ENCODE data around the gene HSD17B12. TPM values are rescaled to one million over a fixed set of nuclear protein-coding genes. Genes with fewer than 3 reads are reported as not detected.
"Not testable (repeated sequence)": the region's sequence is repeated elsewhere in the genome, so short reads cannot be mapped to it uniquely, and the experiment has no call there.

The HSD17B12 gene
- total RNA-seq, 4 donors from 2014 or later = 46.3 to 93.4 (median 60.1) TPM

DNA sequence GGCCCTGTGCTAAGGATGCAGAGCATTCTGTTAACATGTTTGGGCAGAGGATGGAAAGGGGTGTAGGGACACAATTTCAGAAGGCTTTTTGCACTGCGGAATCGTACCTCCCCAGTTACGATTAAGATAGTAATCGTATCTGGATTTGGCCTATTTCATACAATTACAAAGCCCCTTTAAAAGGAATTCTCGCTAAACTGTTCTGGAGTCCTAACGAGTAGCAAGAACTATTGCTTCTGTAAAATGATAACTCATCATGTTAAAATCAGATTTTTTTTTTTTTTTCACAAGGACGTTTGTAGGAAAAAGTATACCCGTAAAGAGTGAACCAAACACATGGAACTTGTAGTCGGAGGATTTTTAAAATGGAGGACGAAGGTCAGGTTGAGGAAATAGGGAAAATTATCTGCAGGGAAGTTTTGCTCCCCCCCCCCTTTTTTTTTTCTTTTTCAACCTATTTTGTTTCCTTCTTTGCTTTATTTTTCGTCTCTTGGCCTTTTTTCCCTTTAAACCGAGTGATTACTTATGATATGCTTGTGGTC is 934 bp downstream of the HSD17B12 start:
- Histone ChIP-seq H3K9me3 (no peaks in the 10 kb centered on the region), H3K27me3 (no peaks in the 10 kb centered on the region), H3K27ac (peak overlapping the region; percentile 87), H3K36me3 (no peaks in the 10 kb centered on the region), H3K4me3 (peak overlapping the region; percentile 69), H3K4me1 (peaks cover 28% of the 10 kb centered on the region)
- DNase-seq (ENCODE audit: low spot score in 2 of 2) = no peak
- TF ChIP-seq POLR2A (IDR thresholded peaks at IDR 0.05) (no peak), EP300 (IDR thresholded peaks at IDR 0.05) (no peak), POLR2AphosphoS5 (IDR thresholded peaks at IDR 0.05) (no peak)
- TF ChIP-seq, protein P1, sequence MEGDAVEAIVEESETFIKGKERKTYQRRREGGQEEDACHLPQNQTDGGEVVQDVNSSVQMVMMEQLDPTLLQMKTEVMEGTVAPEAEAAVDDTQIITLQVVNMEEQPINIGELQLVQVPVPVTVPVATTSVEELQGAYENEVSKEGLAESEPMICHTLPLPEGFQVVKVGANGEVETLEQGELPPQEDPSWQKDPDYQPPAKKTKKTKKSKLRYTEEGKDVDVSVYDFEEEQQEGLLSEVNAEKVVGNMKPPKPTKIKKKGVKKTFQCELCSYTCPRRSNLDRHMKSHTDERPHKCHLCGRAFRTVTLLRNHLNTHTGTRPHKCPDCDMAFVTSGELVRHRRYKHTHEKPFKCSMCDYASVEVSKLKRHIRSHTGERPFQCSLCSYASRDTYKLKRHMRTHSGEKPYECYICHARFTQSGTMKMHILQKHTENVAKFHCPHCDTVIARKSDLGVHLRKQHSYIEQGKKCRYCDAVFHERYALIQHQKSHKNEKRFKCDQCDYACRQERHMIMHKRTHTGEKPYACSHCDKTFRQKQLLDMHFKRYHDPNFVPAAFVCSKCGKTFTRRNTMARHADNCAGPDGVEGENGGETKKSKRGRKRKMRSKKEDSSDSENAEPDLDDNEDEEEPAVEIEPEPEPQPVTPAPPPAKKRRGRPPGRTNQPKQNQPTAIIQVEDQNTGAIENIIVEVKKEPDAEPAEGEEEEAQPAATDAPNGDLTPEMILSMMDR (IDR thresholded peaks at IDR 0.05) = no peak
- WGBS = 11% methylated on average over 12 of the region's 12 CpGs

GRCh38 chr11:43682081-43682480 is 1.5 kb downstream of the HSD17B12 start:
- not testable (repeated sequence) for H3K27me3 ChIP-seq; DNase-seq (ENCODE audit: low spot score in 2 of 2); H3K36me3 ChIP-seq; H3K27ac ChIP-seq; H3K9me3 ChIP-seq
- peaks cover 34% of the 10 kb centered on the region for H3K4me1 ChIP-seq
- H3K4me3 ChIP-seq = peak overlapping the region; percentile 69
- 86% methylated on average over 11 of the region's 11 CpGs for WGBS

GRCh38 chr11:43685440-43685839 is 4.9 kb downstream of the HSD17B12 start:
- H3K4me1 ChIP-seq = peaks cover 40% of the 10 kb centered on the region
- H3K36me3 ChIP-seq = no peaks in the 10 kb centered on the region
- 75% methylated on average over 4 of the region's 4 CpGs for WGBS
- H3K27ac ChIP-seq = no peak overlapping the region
- H3K9me3 ChIP-seq = no peaks in the 10 kb centered on the region
- no peak for TF ChIP-seq POLR2AphosphoS5 (IDR thresholded peaks at IDR 0.05)
- no peak for TF ChIP-seq POLR2A (IDR thresholded peaks at IDR 0.05)
- no peak for DNase-seq (ENCODE audit: low spot score in 2 of 2)
- no peak overlapping the region for H3K4me3 ChIP-seq
- no peaks in the 10 kb centered on the region for H3K27me3 ChIP-seq

GRCh38 chr11:43686207-43686606 is 5.7 kb downstream of the HSD17B12 start:
- no peak overlapping the region for H3K27ac ChIP-seq
- no peaks in the 10 kb centered on the region for H3K27me3 ChIP-seq
- WGBS = 42% methylated on average over 5 of the region's 5 CpGs
- no peak for DNase-seq (ENCODE audit: low spot score in 2 of 2)
- TF ChIP-seq, protein P1 (IDR thresholded peaks at IDR 0.05) = no peak
- TF ChIP-seq POLR2AphosphoS5 (IDR thresholded peaks at IDR 0.05) (no peak), POLR2A (IDR thresholded peaks at IDR 0.05) (no peak), EP300 (IDR thresholded peaks at IDR 0.05) (no peak)
- no peaks in the 10 kb centered on the region for H3K36me3 ChIP-seq
- no peak overlapping the region for H3K4me3 ChIP-seq
- H3K4me1 ChIP-seq = peaks cover 40% of the 10 kb centered on the region
- H3K9me3 ChIP-seq = no peaks in the 10 kb centered on the region

GRCh38 chr11:43687120-43687791 is 6.7 kb downstream of the HSD17B12 start:
- Histone ChIP-seq H3K4me3 (no peak overlapping the region), H3K27me3 (no peaks in the 10 kb centered on the region), H3K4me1 (peaks cover 30% of the 10 kb centered on the region), H3K9me3 (no peaks in the 10 kb centered on the region), H3K27ac (peak overlapping the region; percentile 17), H3K36me3 (no peaks in the 10 kb centered on the region)
- TF ChIP-seq EP300 (IDR thresholded peaks at IDR 0.05) = no peak
- no peak for TF ChIP-seq POLR2A (IDR thresholded peaks at IDR 0.05)
- TF ChIP-seq, protein P1 (IDR thresholded peaks at IDR 0.05) = no peak
- no peak for TF ChIP-seq POLR2AphosphoS5 (IDR thresholded peaks at IDR 0.05)
- 31% methylated on average over 3 of the region's 3 CpGs for WGBS
- DNase-seq (ENCODE audit: low spot score in 2 of 2) = no peak

DNA sequence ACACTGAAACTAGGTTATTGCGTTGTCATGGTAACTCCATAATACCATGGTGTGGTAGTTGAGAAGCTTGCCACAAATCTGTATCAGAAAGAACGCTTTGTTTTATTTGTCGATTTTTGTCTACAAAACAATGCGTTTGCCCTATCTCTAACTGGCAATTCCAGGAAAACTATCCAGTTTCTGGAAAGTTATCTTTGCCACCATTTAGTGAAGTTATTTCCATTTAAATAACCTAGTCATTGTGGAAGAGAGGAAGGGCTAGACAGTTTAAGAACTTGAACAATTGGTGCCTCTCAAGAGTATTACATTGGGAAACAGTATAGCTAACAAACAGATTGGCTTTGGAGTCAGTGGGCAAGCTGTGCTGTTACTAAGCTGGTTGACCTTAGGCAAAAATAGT is 7.9 kb downstream of the HSD17B12 start:
- H3K4me3 ChIP-seq = no peak overlapping the region
- TF ChIP-seq POLR2AphosphoS5 (IDR thresholded peaks at IDR 0.05) (no peak), POLR2A (IDR thresholded peaks at IDR 0.05) (no peak), EP300 (IDR thresholded peaks at IDR 0.05) (no peak)
- TF ChIP-seq, protein P1 (IDR thresholded peaks at IDR 0.05) = no peak
- no peak overlapping the region for H3K27ac ChIP-seq
- H3K36me3 ChIP-seq = no peaks in the 10 kb centered on the region
- no peaks in the 10 kb centered on the region for H3K9me3 ChIP-seq
- WGBS = 71% methylated on average over 4 of the region's 4 CpGs
- no peak for DNase-seq (ENCODE audit: low spot score in 2 of 2)
- no peaks in the 10 kb centered on the region for H3K27me3 ChIP-seq
- H3K4me1 ChIP-seq = peaks cover 30% of the 10 kb centered on the region
